Adrenal gland (tissue), 5 donors: ENCODE results near the gene JADE2.

ENCODE experiments used
- POLR2A ChIP-seq, 2 donors: fragments of 450-650 bp; IDR thresholded peaks; one replicate each; pipeline ENCODE4 v1.6.1; 2017; ENCODE audit warnings: antibody characterized with exemption in 2 of 2, mild to moderate bottlenecking in 2 of 2, moderate library complexity in 1 of 2
- TF ChIP-seq, protein P1 (sequence below), 6 experiments: fragments of 450-650 bp in 4 of 6; fragments of 200-600 bp in 2 of 6; sonication (generic) in 1 of 6; IDR thresholded peaks; 1 replicate in 5 of 6; 2 replicates in 1 of 6; pipeline versions ENCODE4 v1.5.1 to v1.8.0; 2016 to 2021; ENCODE audit warnings: antibody characterized with exemption in 6 of 6, mild to moderate bottlenecking in 2 of 6, moderate library complexity in 1 of 6
- donor health status: DM: no; HTN: no; CAD: no.

DNA sequence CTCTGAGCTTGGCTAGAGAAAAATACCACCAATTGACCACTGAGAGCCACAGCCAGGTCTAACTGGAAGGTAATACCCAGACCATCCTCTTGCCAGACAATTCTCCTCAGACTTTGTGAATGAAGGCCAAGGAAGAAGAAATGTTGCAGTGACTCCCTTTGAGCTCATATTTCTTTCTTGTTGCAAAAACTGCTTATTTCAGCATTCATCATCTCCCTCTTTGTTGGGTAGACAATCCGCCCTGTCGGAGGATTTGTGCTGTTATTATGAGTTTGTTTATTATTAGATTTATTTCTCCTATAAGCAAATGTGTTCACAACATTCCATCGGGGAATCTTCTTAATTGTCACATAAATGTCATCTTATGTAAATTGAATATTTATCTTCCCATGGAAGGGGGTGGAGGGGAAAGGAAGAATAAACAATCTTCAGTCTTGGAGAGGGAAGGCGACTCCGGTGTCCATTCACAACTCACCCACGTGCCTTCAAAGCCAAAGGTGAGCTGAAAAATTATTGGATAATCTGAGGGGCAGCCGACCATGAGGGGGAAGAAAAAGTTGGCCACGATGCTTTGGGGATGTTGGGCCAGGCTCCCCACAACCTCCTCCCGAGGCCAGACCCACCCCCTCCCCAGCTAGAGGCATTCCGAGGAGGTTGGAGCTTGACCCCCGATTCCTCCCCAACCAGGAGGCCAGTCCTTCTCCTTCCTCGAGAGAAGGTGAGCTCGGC is 1.8 kb upstream of the JADE2 start:
- TF ChIP-seq, protein P1, sequence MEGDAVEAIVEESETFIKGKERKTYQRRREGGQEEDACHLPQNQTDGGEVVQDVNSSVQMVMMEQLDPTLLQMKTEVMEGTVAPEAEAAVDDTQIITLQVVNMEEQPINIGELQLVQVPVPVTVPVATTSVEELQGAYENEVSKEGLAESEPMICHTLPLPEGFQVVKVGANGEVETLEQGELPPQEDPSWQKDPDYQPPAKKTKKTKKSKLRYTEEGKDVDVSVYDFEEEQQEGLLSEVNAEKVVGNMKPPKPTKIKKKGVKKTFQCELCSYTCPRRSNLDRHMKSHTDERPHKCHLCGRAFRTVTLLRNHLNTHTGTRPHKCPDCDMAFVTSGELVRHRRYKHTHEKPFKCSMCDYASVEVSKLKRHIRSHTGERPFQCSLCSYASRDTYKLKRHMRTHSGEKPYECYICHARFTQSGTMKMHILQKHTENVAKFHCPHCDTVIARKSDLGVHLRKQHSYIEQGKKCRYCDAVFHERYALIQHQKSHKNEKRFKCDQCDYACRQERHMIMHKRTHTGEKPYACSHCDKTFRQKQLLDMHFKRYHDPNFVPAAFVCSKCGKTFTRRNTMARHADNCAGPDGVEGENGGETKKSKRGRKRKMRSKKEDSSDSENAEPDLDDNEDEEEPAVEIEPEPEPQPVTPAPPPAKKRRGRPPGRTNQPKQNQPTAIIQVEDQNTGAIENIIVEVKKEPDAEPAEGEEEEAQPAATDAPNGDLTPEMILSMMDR (IDR thresholded peaks at IDR 0.05) = no peak
- TF ChIP-seq POLR2A (IDR thresholded peaks at IDR 0.05) = no peak
